ENCODE data around the gene CTNNBIP1.

- TF ChIP-seq, protein P1, sequence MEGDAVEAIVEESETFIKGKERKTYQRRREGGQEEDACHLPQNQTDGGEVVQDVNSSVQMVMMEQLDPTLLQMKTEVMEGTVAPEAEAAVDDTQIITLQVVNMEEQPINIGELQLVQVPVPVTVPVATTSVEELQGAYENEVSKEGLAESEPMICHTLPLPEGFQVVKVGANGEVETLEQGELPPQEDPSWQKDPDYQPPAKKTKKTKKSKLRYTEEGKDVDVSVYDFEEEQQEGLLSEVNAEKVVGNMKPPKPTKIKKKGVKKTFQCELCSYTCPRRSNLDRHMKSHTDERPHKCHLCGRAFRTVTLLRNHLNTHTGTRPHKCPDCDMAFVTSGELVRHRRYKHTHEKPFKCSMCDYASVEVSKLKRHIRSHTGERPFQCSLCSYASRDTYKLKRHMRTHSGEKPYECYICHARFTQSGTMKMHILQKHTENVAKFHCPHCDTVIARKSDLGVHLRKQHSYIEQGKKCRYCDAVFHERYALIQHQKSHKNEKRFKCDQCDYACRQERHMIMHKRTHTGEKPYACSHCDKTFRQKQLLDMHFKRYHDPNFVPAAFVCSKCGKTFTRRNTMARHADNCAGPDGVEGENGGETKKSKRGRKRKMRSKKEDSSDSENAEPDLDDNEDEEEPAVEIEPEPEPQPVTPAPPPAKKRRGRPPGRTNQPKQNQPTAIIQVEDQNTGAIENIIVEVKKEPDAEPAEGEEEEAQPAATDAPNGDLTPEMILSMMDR (IDR thresholded peaks at IDR 0.05) = no peak
- TF ChIP-seq EZH2 (IDR thresholded peaks at IDR 0.05; ENCODE audit: borderline replicate concordance, insufficient read depth, low read depth, low read length, poor library complexity, severe bottlenecking) = no peak
Observed at GRCh38 chr1:9906466-9906865, 3.6 kb downstream of the CTNNBIP1 start.
